Neural progenitor cell (in vitro differentiated cells): ENCODE results near the gene ITGA3. TPM values are rescaled to one million over a fixed set of nuclear protein-coding genes. Genes with fewer than 3 reads are reported as not detected.

ENCODE experiments used
- DNase-seq: peaks from one replicate; pipeline ENCODE4 v3.0.0-alpha.2; 2016; ENCODE audit warnings: low spot score
- H2AFZ ChIP-seq: fragments of 200-600 bp; sonication (generic); replicated peaks from 2 replicates; pipeline ENCODE4 v1.6.1; 2016; ENCODE audit warnings: antibody characterized with exemption
- H3F3A ChIP-seq: fragments of 200-600 bp; sonication (generic); 2 replicates; pipeline ENCODE4 v1.6.1; 2016; ENCODE audit warnings: antibody characterized with exemption, low read depth
- H3K27ac ChIP-seq: fragments of 200-600 bp; sonication (generic); 2 replicates; pipeline ENCODE4 v1.5.1; 2016; ENCODE audit warnings: mild to moderate bottlenecking
- H3K27me3 ChIP-seq: fragments of 200-600 bp; sonication (generic); 2 replicates; pipeline ENCODE4 v1.6.1; 2016; ENCODE audit warnings: mild to moderate bottlenecking, moderate library complexity
- H3K36me3 ChIP-seq: fragments of 200-600 bp; sonication (generic); 2 replicates; pipeline ENCODE4 v1.5.1; 2016
- H3K4me1 ChIP-seq: fragments of 200-600 bp; sonication (generic); 2 replicates; pipeline ENCODE4 v1.6.1; 2016; ENCODE audit warnings: mixed run types
- H3K4me2 ChIP-seq: fragments of 200-600 bp; sonication (generic); 2 replicates; pipeline ENCODE4 v1.6.1; 2016
- H3K4me3 ChIP-seq: fragments of 200-600 bp; sonication (generic); 2 replicates; pipeline ENCODE4 v1.5.1; 2016
- H3K79me2 ChIP-seq: fragments of 200-600 bp; sonication (generic); 2 replicates; pipeline ENCODE4 v1.6.1; 2016; ENCODE audit warnings: low read depth
- H3K9ac ChIP-seq: fragments of 200-600 bp; sonication (generic); 2 replicates; pipeline ENCODE4 v1.6.1; 2016
- H3K9me3 ChIP-seq: fragments of 200-600 bp; sonication (generic); 2 replicates; pipeline ENCODE4 v1.5.1; 2016; ENCODE audit warnings: low read depth
- H4K20me1 ChIP-seq: fragments of 200-600 bp; sonication (generic); 2 replicates; pipeline ENCODE4 v1.6.1; 2016; ENCODE audit warnings: low read depth
- H3K27ac Mint-ChIP-seq: 3 replicates; pipeline ENCODE4 v1.8.0; 2021; ENCODE audit warnings: mixed read lengths
- H3K27me3 Mint-ChIP-seq: 2 replicates; pipeline ENCODE4 v1.8.0; 2022; ENCODE audit warnings: low read depth, mild to moderate bottlenecking, inconsistent platforms, moderate library complexity, mixed read lengths; ENCODE audit not compliant: insufficient read depth
- H3K36me3 Mint-ChIP-seq: 3 replicates; pipeline ENCODE4 v1.8.0; 2021; ENCODE audit warnings: mixed read lengths
- H3K4me1 Mint-ChIP-seq: 3 replicates; pipeline ENCODE4 v1.8.0; 2021; ENCODE audit warnings: mixed read lengths
- H3K4me3 Mint-ChIP-seq: 3 replicates; pipeline ENCODE4 v1.8.0; 2021; ENCODE audit warnings: mild to moderate bottlenecking, moderate library complexity, mixed read lengths
- H3K9me3 Mint-ChIP-seq: 3 replicates; pipeline ENCODE4 v1.8.0; 2020; ENCODE audit warnings: mixed read lengths
- EZH2 ChIP-seq: fragments of 200-600 bp; sonication (generic); IDR thresholded peaks from 2 replicates; pipeline ENCODE4 v1.6.1; 2017; ENCODE audit warnings: antibody characterized with exemption, mild to moderate bottlenecking, moderate library complexity
- EZH2phosphoT487 ChIP-seq: fragments of 200-600 bp; sonication (generic); IDR thresholded peaks from 2 replicates; pipeline ENCODE4 v1.6.1; 2017; ENCODE audit warnings: antibody characterized with exemption
- total RNA-seq: library from RNA; depleted of rRNA; stranded (reverse); fragments of >200 nt; gene quantifications from 2 replicates; pipeline ENCODE4 v1.2.3, GENCODE V29; 2015; ENCODE audit warnings: low replicate concordance
- TF ChIP-seq, protein P1 (sequence below): fragments of 200-600 bp; sonication (generic); IDR thresholded peaks from 2 replicates; pipeline ENCODE4 v1.5.1; 2017; ENCODE audit warnings: antibody characterized with exemption, mild to moderate bottlenecking

The ITGA3 gene
- total RNA-seq, 1 donor from 2014 or later, result 7.7 TPM

DNA sequence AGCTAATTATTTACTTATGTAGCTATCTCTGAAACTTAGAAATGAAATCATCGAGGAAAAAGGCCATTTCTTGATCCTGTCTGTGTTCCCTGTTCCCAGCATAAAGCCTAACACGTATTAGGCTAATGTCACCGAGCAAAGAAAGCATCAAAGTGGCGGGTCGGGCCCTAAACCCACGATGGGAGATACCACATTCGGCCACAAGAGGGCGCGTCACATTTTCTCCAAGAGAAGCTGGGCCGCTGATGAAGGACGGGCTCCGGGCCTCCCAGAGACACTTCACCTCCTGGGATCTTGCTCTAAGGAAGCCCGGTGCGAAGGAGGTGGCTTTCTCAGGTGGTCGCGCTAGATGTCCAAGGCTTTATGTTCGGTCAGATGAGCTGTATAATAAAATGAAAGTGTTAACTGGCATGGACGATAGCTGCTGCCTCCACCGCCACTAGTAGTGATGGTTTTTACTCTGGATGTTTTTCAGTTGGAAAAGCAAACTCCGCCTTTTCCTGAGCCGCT lies 38.4 kb downstream of the ITGA3 start:
- Histone ChIP-seq H3K27me3 (no peaks in the 10 kb centered on the region), H3K36me3 (no peaks in the 10 kb centered on the region), H3K79me2 (peaks cover 13% of the 10 kb centered on the region), H3K9me3 (no peaks in the 10 kb centered on the region), H3K4me2 (peak overlapping the region; percentile 98), H3K9ac (no peak overlapping the region), H3K4me1 (peaks cover 13% of the 10 kb centered on the region), H2AFZ (peak overlapping the region; percentile 35), H3F3A (peaks cover 4% of the 10 kb centered on the region), H3K4me3 (peak overlapping the region; percentile 99), H4K20me1 (no peaks in the 10 kb centered on the region), H3K27ac (no peak overlapping the region)
- Mint-ChIP-seq H3K9me3 (no peaks in the 10 kb centered on the region), H3K4me1 (peaks cover 23% of the 10 kb centered on the region), H3K4me3 (peak overlapping the region; percentile 99), H3K27ac (no peak overlapping the region), H3K27me3 (peaks cover 18% of the 10 kb centered on the region), H3K36me3 (peaks cover 7% of the 10 kb centered on the region)
- DNase-seq, result peak; percentile 94
- TF ChIP-seq EZH2phosphoT487, result no peak
- TF ChIP-seq, protein P1, sequence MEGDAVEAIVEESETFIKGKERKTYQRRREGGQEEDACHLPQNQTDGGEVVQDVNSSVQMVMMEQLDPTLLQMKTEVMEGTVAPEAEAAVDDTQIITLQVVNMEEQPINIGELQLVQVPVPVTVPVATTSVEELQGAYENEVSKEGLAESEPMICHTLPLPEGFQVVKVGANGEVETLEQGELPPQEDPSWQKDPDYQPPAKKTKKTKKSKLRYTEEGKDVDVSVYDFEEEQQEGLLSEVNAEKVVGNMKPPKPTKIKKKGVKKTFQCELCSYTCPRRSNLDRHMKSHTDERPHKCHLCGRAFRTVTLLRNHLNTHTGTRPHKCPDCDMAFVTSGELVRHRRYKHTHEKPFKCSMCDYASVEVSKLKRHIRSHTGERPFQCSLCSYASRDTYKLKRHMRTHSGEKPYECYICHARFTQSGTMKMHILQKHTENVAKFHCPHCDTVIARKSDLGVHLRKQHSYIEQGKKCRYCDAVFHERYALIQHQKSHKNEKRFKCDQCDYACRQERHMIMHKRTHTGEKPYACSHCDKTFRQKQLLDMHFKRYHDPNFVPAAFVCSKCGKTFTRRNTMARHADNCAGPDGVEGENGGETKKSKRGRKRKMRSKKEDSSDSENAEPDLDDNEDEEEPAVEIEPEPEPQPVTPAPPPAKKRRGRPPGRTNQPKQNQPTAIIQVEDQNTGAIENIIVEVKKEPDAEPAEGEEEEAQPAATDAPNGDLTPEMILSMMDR, result peak; percentile 81

GRCh38 chr17:50094753-50095619 lies 39.1 kb downstream of the ITGA3 start, which contains the start of gene PDK2:
Gene PDK2 (plus strand): TSS chr17:50095351. CDS start chr17:50095436, 85 bp downstream.
- Histone ChIP-seq H3K4me3 (peak within 1 kb of the TSS; percentile 99), H3K4me1 (peaks cover 13% of the 10 kb centered on the region), H3F3A (peaks cover 4% of the 10 kb centered on the region), H3K36me3 (no peaks in the 10 kb centered on the region), H3K9ac (peak within 1 kb of the TSS; percentile 74), H3K9me3 (no peaks in the 10 kb centered on the region), H2AFZ (peak within 1 kb of the TSS; percentile 93), H3K27ac (no peak within 1 kb of the TSS), H3K4me2 (peak within 1 kb of the TSS; percentile 98), H3K27me3 (no peaks in the 10 kb centered on the region), H4K20me1 (no peaks in the 10 kb centered on the region), H3K79me2 (peaks cover 13% of the 10 kb centered on the region)
- peaks cover 27% of the 10 kb centered on the region for H3K4me1 Mint-ChIP-seq
- peaks cover 19% of the 10 kb centered on the region for H3K27me3 Mint-ChIP-seq
- H3K27ac Mint-ChIP-seq, result peak within 1 kb of the TSS; percentile 95
- TF ChIP-seq, protein P1, result no peak
- no peak for TF ChIP-seq EZH2
- TF ChIP-seq EZH2phosphoT487, result no peak
- peaks cover 7% of the 10 kb centered on the region for H3K36me3 Mint-ChIP-seq
- H3K4me3 Mint-ChIP-seq, result peak within 1 kb of the TSS; percentile 99
- DNase-seq, result peak; percentile 99
- no peaks in the 10 kb centered on the region for H3K9me3 Mint-ChIP-seq

DNA sequence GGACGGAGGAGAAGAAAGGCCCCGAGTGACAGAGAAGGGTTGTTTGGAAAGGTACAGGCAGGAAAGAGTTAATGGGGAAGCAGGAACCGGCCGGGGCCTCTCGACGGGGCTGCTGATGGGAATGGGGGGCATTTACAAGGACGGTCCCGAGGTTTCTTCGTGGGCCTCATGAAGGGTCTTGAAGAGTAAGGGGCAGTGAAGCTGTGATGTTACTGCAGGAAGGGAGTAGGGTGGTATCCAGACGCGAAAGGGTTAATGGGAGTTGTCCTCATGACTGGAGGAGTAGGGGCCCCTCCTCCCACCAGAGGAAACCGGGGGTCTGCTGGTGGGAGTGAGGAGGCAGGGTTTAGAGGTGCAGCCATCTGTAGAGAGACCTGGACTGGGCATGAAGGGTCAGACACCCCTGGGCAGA lies 39.7 kb downstream of the ITGA3 start:
- peaks cover 4% of the 10 kb centered on the region for H3F3A ChIP-seq
- peak; percentile 58 for DNase-seq
- H3K27me3 ChIP-seq, result no peaks in the 10 kb centered on the region
- H3K79me2 ChIP-seq, result peaks cover 13% of the 10 kb centered on the region
- H3K27ac ChIP-seq, result no peak overlapping the region
- H3K9ac ChIP-seq, result peak overlapping the region; percentile 74
- H3K4me2 ChIP-seq, result peak overlapping the region; percentile 98
- Mint-ChIP-seq H3K9me3 (no peaks in the 10 kb centered on the region), H3K27ac (peak overlapping the region; percentile 95), H3K27me3 (peaks cover 22% of the 10 kb centered on the region), H3K4me3 (peak overlapping the region; percentile 99), H3K4me1 (peaks cover 32% of the 10 kb centered on the region), H3K36me3 (peaks cover 7% of the 10 kb centered on the region)
- no peaks in the 10 kb centered on the region for H3K9me3 ChIP-seq
- no peak for TF ChIP-seq EZH2phosphoT487
- TF ChIP-seq EZH2, result no peak
- TF ChIP-seq, protein P1, result no peak
- H3K4me1 ChIP-seq, result peaks cover 13% of the 10 kb centered on the region
- no peaks in the 10 kb centered on the region for H3K36me3 ChIP-seq
- peak overlapping the region; percentile 99 for H3K4me3 ChIP-seq
- peak overlapping the region; percentile 93 for H2AFZ ChIP-seq
- H4K20me1 ChIP-seq, result no peaks in the 10 kb centered on the region
